GM18498 (cell line): ENCODE measurements around the gene TRDN.

Experiments
- ATAC-seq: cut with Tn5 transposase; IDR thresholded peaks from one replicate; pipeline ENCODE4 v1.9.1; 2021; ENCODE audit warnings: mild to moderate bottlenecking, moderate library complexity; ENCODE audit not compliant: unreplicated experiment

Gene TRDN

GRCh38 chr6:123201869-123202372 is 434.8 kb downstream of the TRDN start:
- ATAC-seq = no peak

- no peak for ATAC-seq
These were observed 443.5 kb downstream of the TRDN start for GRCh38 chr6:123193298-123193697.

GRCh38 chr6:123189816-123190215 is 446.9 kb downstream of the TRDN start:
- no peak for ATAC-seq

- no peak for ATAC-seq
These were observed 453.8 kb downstream of the TRDN start for GRCh38 chr6:123182998-123183397.

GRCh38 chr6:123176706-123177105 is 460.0 kb downstream of the TRDN start:
- ATAC-seq = no peak

- ATAC-seq = no peak
These were observed 465.2 kb downstream of the TRDN start for GRCh38 chr6:123171341-123172115.

- no peak for ATAC-seq
These were observed 467.0 kb downstream of the TRDN start for GRCh38 chr6:123169774-123170095.

- ATAC-seq = no peak
These were observed 467.6 kb downstream of the TRDN start for GRCh38 chr6:123168892-123169773.

GRCh38 chr6:123168466-123168865 is 468.3 kb downstream of the TRDN start:
- no peak for ATAC-seq
